Measurements from ENCODE around the gene ATL3.
"Not testable (repeated sequence)": the region's sequence is repeated elsewhere in the genome, so short reads cannot be mapped to it uniquely, and the experiment has no call there.

Gene ATL3

DNA sequence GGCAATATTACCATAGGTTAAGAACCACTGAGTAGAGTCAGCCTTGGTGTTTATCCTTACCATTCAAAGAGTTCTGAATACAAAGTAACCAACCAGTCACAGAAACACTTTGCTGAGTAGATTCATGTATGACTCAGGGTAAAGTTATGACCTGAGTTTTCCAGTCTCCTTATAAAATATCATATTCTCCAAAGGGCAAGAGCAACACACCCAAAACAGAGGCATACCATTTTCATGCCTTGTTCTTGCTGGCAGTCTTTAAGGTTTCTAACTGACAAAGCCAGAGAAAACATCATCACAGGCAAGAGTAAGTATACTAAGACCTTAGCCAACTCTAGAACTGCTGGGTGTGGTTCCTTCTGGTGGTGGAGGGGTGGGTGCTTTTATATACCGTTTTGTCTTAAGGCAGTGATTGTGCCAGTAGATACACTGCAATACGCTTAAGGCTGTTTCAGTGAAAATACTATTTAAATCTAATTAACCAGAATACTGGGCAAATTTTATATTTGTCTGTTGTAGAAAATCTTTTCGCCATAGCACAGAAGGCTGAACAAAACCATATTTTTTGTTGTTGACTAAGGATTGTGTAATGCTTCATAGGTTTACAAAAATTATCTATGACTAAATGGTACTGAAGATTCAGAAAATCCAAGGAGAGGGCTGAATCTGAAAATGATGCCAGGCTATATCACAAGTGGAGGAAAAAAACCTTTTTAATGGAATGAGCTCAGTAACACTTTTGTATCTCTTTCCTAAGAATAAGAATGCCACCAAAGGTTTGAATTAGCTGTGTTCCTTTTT is 3.0 kb downstream of the ATL3 start:
- Mint-ChIP-seq H3K4me1 (ENCODE audit: low read depth) (peaks cover 35% of the 10 kb centered on the region), H3K9me3 (no peaks in the 10 kb centered on the region), H3K36me3 (ENCODE audit: low read depth) (peaks cover 13% of the 10 kb centered on the region), H3K4me3 (no peak overlapping the region), H3K27me3 (ENCODE audit: low read depth) (no peaks in the 10 kb centered on the region), H3K27ac (peak overlapping the region; percentile 63)

DNA sequence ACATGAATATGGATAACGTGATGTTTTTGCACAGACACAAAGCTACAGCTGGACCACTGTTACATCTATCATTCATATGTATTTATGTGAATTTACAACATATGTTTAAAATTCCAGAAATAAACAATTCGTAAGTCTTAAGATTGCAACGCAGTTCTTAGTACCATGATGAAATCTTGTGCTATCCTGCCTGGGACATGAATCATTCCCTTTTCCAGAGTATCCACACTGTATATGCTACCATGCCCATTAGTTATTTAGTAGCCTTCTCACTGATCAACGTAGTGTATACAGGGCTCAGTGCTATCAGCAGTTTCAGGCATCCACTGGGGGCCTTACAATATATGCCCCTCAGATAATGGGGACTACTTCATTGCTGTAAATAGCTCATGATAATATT is 4.3 kb downstream of the ATL3 start:
- H3K9me3 Mint-ChIP-seq = no peaks in the 10 kb centered on the region
- peaks cover 13% of the 10 kb centered on the region for H3K36me3 Mint-ChIP-seq (ENCODE audit: low read depth)
- H3K27me3 Mint-ChIP-seq (ENCODE audit: low read depth) = no peaks in the 10 kb centered on the region
- H3K4me3 Mint-ChIP-seq = no peak overlapping the region
- peaks cover 30% of the 10 kb centered on the region for H3K4me1 Mint-ChIP-seq (ENCODE audit: low read depth)
- H3K27ac Mint-ChIP-seq = no peak overlapping the region

DNA sequence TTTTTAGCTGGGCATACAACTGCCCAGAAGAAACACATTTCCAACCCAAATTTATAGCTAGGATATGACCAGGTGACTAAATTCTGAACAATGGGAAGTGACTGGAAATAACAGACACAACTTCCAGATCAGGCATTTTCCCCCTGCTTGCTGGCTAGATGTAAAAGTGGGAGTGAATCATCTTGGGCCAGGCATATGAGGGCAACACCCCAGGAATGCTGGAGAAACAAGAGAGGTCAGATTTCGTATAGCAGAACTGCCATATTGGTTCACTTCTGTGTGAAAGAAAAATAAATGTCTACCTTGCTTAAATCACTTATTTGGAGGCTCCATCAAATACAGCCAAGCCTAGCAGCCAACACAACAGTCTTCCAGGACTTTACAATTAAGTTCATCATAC is 7.4 kb downstream of the ATL3 start:
- no peak overlapping the region for H3K4me3 Mint-ChIP-seq
- no peak overlapping the region for H3K27ac Mint-ChIP-seq
- H3K4me1 Mint-ChIP-seq (ENCODE audit: low read depth) = peaks cover 14% of the 10 kb centered on the region
- no peaks in the 10 kb centered on the region for H3K9me3 Mint-ChIP-seq
- peaks cover 8% of the 10 kb centered on the region for H3K36me3 Mint-ChIP-seq (ENCODE audit: low read depth)
- no peaks in the 10 kb centered on the region for H3K27me3 Mint-ChIP-seq (ENCODE audit: low read depth)

DNA sequence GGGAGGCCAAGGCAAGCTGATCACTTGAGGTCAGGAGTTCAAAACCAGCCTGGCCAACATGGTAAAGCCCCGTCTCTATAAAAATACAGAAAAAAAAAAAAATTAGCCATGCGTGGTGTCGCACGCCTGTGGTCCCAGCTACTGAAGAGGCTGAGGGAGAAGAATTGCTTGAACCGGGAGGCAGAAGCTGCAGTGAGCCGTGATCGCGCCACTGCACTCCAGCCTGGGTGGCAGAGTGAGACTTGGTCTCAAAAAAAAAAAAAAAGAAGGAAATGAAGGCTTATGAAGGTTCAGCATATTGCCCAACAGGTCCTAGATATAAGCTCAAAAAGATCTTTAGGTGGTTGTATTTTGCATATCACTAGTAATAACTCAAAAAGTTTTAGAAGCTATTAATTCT is 10.2 kb downstream of the ATL3 start:
- H3K27ac Mint-ChIP-seq = no peak overlapping the region
- H3K4me1 Mint-ChIP-seq (ENCODE audit: low read depth) = peaks cover 5% of the 10 kb centered on the region
- no peak overlapping the region for H3K4me3 Mint-ChIP-seq
- H3K9me3 Mint-ChIP-seq = no peaks in the 10 kb centered on the region
- peaks cover 9% of the 10 kb centered on the region for H3K36me3 Mint-ChIP-seq (ENCODE audit: low read depth)
- H3K27me3 Mint-ChIP-seq (ENCODE audit: low read depth) = no peaks in the 10 kb centered on the region

DNA sequence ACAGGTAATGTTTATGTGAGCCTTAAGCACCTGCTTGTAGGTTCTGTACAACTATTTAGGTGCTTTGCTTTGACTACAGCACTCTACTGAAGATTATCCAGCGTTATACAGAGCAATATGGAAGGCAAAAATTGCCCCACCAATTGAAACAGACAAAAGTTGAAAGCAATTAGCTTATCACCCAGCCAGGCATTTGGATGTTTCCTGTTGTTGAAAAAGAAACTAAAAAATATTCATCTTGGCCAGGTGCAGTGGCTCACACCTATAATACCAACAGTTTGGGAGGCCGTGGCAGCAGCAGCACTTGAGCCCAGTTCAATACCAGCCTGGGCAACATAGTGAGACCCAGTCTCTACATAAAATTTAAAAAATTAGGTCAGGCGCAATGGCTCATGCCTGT is 18.5 kb downstream of the ATL3 start:
- Mint-ChIP-seq H3K9me3 (no peaks in the 10 kb centered on the region), H3K27me3 (ENCODE audit: low read depth) (no peaks in the 10 kb centered on the region), H3K36me3 (ENCODE audit: low read depth) (peaks cover 20% of the 10 kb centered on the region), H3K4me3 (no peak overlapping the region), H3K4me1 (ENCODE audit: low read depth) (peaks cover 9% of the 10 kb centered on the region), H3K27ac (peak overlapping the region; percentile 83)

DNA sequence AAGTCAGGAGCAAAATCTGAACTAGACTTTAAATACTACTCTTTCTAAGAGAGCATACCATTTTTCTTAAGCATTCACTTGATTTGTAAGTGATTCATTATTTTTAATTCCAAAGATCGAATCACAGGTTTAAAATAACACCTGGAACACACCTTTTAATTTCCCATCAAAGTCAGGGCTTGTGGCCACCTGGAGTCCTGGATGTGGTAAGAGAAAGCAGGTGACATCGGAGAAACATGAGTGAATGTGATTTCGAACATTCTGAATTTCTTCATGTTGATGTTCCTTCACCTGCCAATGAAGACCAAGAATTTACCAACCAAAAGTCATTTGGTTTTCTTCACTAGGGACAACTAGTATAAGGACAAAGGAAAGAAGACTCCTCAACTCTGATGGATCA is 28.0 kb downstream of the ATL3 start:
- Mint-ChIP-seq H3K4me1 (ENCODE audit: low read depth) (peaks cover 5% of the 10 kb centered on the region), H3K4me3 (no peak overlapping the region), H3K9me3 (no peaks in the 10 kb centered on the region), H3K36me3 (ENCODE audit: low read depth) (peaks cover 29% of the 10 kb centered on the region), H3K27ac (no peak overlapping the region), H3K27me3 (ENCODE audit: low read depth) (no peaks in the 10 kb centered on the region)

DNA sequence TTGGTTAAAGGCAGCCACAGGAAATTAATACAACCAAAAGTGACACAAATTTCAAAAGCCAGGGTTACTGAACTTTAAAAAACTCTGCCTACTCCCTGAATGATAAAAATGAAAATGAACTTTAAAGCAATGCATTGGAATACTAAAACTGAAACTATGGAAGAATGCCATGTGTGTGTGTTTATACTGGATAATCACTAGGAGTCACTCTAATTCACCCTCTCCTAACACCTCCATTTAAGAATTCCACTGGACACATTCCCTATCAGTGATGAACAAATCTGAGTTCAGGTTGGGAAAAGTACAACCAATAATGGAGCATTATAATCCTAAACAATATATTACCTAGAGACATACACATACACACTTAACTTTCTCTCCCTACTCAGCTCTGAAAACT is 29.4 kb downstream of the ATL3 start:
- H3K27ac Mint-ChIP-seq = no peak overlapping the region
- H3K9me3 Mint-ChIP-seq = no peaks in the 10 kb centered on the region
- H3K36me3 Mint-ChIP-seq (ENCODE audit: low read depth) = peaks cover 32% of the 10 kb centered on the region
- no peaks in the 10 kb centered on the region for H3K27me3 Mint-ChIP-seq (ENCODE audit: low read depth)
- peaks cover 4% of the 10 kb centered on the region for H3K4me1 Mint-ChIP-seq (ENCODE audit: low read depth)
- H3K4me3 Mint-ChIP-seq = no peak overlapping the region

DNA sequence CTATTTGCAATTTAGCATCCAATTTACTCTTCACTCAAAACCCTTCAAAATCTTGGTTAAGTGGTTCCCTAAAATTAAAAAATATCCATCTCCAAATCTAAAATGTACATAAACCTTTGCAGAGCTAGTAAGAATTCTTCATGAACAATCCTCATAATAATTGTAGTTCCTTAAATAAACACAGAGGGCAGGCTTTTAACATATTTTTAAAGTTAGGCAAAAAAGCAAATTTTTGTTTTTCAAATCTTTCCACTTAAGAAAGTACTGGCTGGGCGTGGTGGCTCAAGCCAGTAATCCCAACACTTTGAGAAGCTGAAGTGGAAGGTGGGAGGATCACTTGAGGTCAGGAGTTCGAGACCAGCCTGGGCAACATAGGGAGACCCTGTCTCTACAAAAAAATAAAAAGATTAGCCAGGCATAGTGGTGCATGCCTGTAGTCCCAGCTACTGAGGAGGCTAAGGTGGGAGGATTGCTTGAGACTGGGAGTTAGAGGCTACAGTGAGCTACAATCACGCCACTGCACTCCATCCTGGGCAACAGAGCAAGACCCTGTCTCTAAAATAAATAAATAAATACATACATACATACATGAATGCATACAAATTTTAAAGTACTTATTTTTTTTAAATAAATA is 31.9 kb downstream of the ATL3 start:
- Mint-ChIP-seq H3K27ac (no peak overlapping the region), H3K4me3 (no peak overlapping the region), H3K9me3 (no peaks in the 10 kb centered on the region), H3K4me1 (ENCODE audit: low read depth) (peaks cover 5% of the 10 kb centered on the region), H3K36me3 (ENCODE audit: low read depth) (peaks cover 31% of the 10 kb centered on the region), H3K27me3 (ENCODE audit: low read depth) (no peaks in the 10 kb centered on the region)

DNA sequence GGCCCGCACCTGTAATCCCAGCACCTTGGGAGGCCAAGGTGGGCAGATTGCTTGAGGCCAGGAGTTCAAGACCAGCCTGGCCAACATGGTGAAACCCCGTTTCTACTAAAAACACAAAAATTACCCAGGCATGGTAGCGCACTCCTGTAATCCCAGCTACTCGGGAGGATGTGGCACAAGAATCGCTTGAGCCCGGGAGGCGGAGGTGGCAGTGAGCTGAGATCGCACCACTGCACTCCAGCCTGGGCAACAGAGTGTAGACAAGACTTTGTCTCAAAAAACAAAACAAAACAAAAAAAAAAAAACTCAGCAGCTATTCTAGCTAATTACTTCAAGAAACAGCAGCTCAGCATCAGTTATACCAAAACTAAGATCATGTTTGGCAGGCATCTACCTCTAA is 32.7 kb downstream of the ATL3 start:
- not testable (repeated sequence) for H3K4me1 Mint-ChIP-seq (ENCODE audit: low read depth); H3K27ac Mint-ChIP-seq; H3K27me3 Mint-ChIP-seq (ENCODE audit: low read depth); H3K4me3 Mint-ChIP-seq; H3K9me3 Mint-ChIP-seq
- peaks cover 26% of the 10 kb centered on the region for H3K36me3 Mint-ChIP-seq (ENCODE audit: low read depth)

DNA sequence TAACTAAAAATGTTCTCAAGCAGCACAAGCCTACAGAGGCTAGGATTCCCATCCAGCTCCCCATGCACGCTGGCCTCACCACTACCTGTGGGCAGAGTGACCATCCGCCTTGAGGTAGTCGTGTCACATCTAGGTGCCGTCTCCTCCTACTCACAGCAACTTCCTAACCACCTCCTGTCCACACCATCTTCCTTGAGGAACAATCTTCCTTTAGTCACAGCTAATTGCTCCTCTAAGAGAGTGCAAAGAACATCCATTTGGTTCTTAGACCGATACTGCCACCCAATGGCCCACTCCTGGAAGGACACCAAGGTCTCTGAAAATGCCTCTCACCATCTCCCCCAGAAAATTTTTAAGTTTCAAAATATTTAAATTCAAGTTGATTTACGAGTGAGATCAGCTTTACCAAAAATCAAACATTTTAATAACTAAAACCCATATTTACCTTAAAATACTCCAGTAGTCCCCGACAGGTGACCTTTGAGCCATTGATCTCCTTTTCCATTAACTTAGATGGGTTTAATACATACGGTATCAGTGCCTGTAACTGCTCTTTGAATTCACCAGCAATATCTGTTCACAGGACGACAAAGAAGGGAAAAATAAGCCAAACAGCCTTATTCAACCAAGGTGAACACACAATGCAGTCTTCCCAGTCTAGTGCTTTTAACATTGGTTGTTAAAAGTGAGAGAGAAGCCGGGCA is 35.3 kb downstream of the ATL3 start:
- peaks cover 7% of the 10 kb centered on the region for H3K4me1 Mint-ChIP-seq (ENCODE audit: low read depth)
- no peak overlapping the region for H3K4me3 Mint-ChIP-seq
- no peaks in the 10 kb centered on the region for H3K27me3 Mint-ChIP-seq (ENCODE audit: low read depth)
- peaks cover 25% of the 10 kb centered on the region for H3K36me3 Mint-ChIP-seq (ENCODE audit: low read depth)
- no peak overlapping the region for H3K27ac Mint-ChIP-seq
- H3K9me3 Mint-ChIP-seq = no peaks in the 10 kb centered on the region

DNA sequence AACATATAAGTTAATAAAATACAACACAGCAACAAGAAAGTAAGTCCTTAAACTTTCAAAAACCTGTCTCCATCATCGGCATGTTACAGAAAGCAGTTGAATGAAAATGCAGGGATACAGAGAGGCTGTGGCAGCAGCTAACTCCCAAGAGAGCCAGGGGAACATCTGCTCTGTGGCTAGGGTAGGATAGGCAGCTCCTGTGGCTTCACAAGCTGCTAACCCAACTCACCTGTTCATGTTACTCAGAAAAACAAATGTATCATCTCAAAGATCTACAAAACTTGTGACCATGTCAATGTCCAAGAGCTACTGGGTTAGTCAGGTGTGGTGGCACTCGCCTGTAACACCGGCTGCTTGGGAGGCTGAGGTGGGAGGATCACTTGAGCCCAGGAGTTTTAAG is 41.8 kb downstream of the ATL3 start:
- Mint-ChIP-seq H3K4me3 (no peak overlapping the region), H3K27me3 (ENCODE audit: low read depth) (peaks cover 3% of the 10 kb centered on the region), H3K36me3 (ENCODE audit: low read depth) (peaks cover 41% of the 10 kb centered on the region), H3K27ac (no peak overlapping the region), H3K9me3 (no peaks in the 10 kb centered on the region), H3K4me1 (ENCODE audit: low read depth) (peaks cover 7% of the 10 kb centered on the region)

DNA sequence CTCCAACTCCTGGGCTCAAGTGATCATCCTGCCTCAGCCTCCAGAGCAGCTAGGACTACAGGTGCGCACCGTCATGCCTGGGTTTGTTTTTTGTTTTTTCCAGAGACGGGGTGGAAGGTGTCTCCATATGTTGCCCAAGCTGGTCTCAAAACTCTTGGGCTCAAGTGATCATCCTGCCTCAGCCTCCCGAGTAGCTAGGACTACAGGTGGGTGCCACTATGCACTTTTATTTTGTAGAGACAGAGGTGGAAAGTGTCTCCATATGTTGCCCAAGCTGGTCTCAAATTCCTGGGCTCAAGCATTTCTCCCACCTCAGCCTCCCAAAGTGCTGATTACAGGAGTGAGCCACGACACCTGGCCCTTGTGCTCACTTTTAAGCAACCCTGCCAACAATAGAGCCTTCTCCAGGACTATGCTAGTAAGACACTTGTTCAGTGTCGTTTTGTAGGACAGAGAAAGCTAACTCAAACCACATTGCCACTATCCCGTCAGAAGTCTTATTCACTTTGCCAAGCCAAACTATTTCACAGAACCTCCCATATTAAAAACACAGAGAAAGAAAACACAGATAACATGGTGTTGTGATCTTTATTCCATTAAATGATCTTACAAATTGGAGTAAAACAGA is 47.5 kb downstream of the ATL3 start:
- Mint-ChIP-seq H3K36me3 (ENCODE audit: low read depth) (peaks cover 12% of the 10 kb centered on the region), H3K9me3 (no peaks in the 10 kb centered on the region), H3K27me3 (ENCODE audit: low read depth) (peaks cover 8% of the 10 kb centered on the region), H3K4me3 (no peak overlapping the region), H3K27ac (no peak overlapping the region), H3K4me1 (ENCODE audit: low read depth) (peaks cover 2% of the 10 kb centered on the region)

DNA sequence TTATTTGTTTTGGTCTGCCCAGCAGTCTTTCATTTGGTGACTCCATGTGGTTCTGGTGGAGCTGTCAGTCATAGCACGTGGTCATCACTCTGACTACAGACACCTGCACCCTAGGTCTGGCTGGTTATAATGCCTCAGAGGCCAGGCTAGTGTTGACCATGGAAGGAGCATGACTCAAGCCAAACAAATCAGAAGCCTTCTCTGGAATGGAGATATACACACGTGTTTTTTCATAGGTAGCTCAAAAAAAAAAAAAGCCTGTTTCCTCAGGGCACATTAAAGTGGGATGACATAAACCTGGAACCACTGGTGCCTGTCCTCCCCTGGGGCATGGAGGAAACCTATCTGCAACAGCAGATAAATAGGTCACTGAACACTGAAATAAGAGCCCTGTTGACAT is 48.9 kb downstream of the ATL3 start:
- Mint-ChIP-seq H3K9me3 (no peaks in the 10 kb centered on the region), H3K4me3 (no peak overlapping the region), H3K36me3 (ENCODE audit: low read depth) (peaks cover 4% of the 10 kb centered on the region), H3K4me1 (ENCODE audit: low read depth) (peaks cover 2% of the 10 kb centered on the region), H3K27me3 (ENCODE audit: low read depth) (peaks cover 8% of the 10 kb centered on the region), H3K27ac (no peak overlapping the region)

DNA sequence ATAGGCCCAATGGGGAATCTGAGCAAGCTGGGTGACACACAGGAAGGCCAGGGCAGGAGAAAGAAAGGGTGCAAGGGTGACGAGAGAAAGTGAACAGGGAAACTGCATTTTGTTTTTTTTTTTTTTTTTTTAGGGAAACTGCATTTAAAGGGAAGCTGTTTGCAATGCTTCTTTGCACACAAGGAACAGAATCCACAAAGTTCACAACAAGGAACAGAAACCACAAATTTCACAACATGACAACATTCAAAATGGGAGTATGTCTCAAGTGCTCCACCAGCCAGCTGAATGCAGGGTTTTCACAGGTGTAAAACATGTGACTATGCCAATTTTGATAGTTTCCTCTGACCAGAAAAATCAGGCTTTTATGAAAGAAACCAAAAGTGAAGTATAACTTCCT is 50.1 kb downstream of the ATL3 start:
- Mint-ChIP-seq H3K36me3 (ENCODE audit: low read depth) (peaks cover 3% of the 10 kb centered on the region), H3K27ac (no peak overlapping the region), H3K4me1 (ENCODE audit: low read depth) (peaks cover 2% of the 10 kb centered on the region), H3K27me3 (ENCODE audit: low read depth) (peaks cover 8% of the 10 kb centered on the region), H3K4me3 (no peak overlapping the region), H3K9me3 (no peaks in the 10 kb centered on the region)

DNA sequence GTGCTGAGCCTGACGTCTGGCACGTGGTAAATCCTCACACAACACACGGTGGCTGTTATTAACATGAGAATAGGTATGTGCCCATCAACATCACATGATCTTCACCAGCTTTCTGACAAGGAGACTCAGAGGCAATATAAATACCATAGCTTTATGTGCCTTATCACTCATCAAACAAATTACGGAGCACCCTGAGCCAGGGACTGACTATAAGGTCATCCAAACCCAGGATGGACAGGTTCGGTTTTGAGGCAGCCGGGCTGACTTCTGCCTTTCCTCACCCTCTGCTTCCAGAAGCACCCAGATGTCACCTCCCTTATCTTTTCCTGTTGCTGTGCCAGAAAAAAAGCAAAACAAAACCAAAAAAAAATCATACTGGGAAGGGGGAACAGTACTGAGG is 51.2 kb downstream of the ATL3 start:
- no peaks in the 10 kb centered on the region for H3K9me3 Mint-ChIP-seq

More for the DNA sequence above, 51.2 kb downstream of the ATL3 start:
- Mint-ChIP-seq H3K4me3 (no peak overlapping the region), H3K36me3 (ENCODE audit: low read depth) (peaks cover 1% of the 10 kb centered on the region), H3K4me1 (ENCODE audit: low read depth) (peaks cover 2% of the 10 kb centered on the region), H3K27ac (no peak overlapping the region), H3K27me3 (ENCODE audit: low read depth) (peaks cover 5% of the 10 kb centered on the region)

Data from T-helper 1 cell treated with Interleukin-12 subunit alpha and Interleukin-12 subunit beta and Interleukin-4 antibody, amounts not matched to agents 30 μg/mL and 1 μg/mL, for 36 hours (primary cell).